GM06990 (cell line): Measurements from ENCODE around the gene SSH2.

Source experiments
- DNase-seq: peaks from one replicate; pipeline ENCODE4 v3.0.0-alpha.2; 2011; ENCODE audit not compliant: insufficient read length; ENCODE audit errors: extremely low read depth
- H3K27me3 ChIP-seq: replicated peaks from 2 replicates; pipeline ENCODE4 v1.6.0; 2011; ENCODE audit warnings: low read length; ENCODE audit not compliant: control insufficient read depth, insufficient read depth
- H3K36me3 ChIP-seq: 2 replicates; pipeline ENCODE4 v1.5.1; 2011; ENCODE audit warnings: low read length; ENCODE audit not compliant: control insufficient read depth, insufficient read depth
- H3K4me3 ChIP-seq: replicated peaks from 2 replicates; pipeline ENCODE4 v1.5.1; 2011; ENCODE audit warnings: low read depth, mild to moderate bottlenecking, control low read depth, low read length
- CTCF ChIP-seq: IDR thresholded peaks from 2 replicates; pipeline ENCODE4 v1.5.1; 2011; ENCODE audit warnings: low read length, control low read depth, mild to moderate bottlenecking, inconsistent platforms; ENCODE audit not compliant: insufficient read depth, poor library complexity, severe bottlenecking

Gene SSH2

GRCh38 chr17:29640981-29641642 lies 288.9 kb downstream of the SSH2 start:
- H3K36me3 ChIP-seq, result peaks cover 6% of the 10 kb centered on the region
- no peaks in the 10 kb centered on the region for H3K27me3 ChIP-seq
- H3K4me3 ChIP-seq, result no peak overlapping the region
- no peak for DNase-seq
- TF ChIP-seq CTCF, result no peak

- no peak for TF ChIP-seq CTCF
- H3K27me3 ChIP-seq, result no peaks in the 10 kb centered on the region
- no peak for DNase-seq
- H3K4me3 ChIP-seq, result no peak overlapping the region
- H3K36me3 ChIP-seq, result peaks cover 7% of the 10 kb centered on the region
Observed at GRCh38 chr17:29640413-29640812, 289.6 kb downstream of the SSH2 start.

GRCh38 chr17:29633886-29634285 lies 296.1 kb downstream of the SSH2 start:
- H3K27me3 ChIP-seq, result no peaks in the 10 kb centered on the region
- H3K4me3 ChIP-seq, result no peak overlapping the region
- DNase-seq, result no peak
- H3K36me3 ChIP-seq, result peaks cover 26% of the 10 kb centered on the region
- no peak for TF ChIP-seq CTCF

GRCh38 chr17:29630630-29631193 lies 299.3 kb downstream of the SSH2 start:
- DNase-seq, result no peak

GRCh38 chr17:29629839-29630238 lies 300.2 kb downstream of the SSH2 start:
- TF ChIP-seq CTCF, result no peak
- Histone ChIP-seq H3K27me3 (no peaks in the 10 kb centered on the region), H3K36me3 (peaks cover 24% of the 10 kb centered on the region), H3K4me3 (no peak overlapping the region)
- no peak for DNase-seq

More at GRCh38 chr17:29630630-29631193, 299.3 kb downstream of the SSH2 start:
- Histone ChIP-seq H3K27me3 (no peaks in the 10 kb centered on the region), H3K36me3 (peaks cover 24% of the 10 kb centered on the region), H3K4me3 (no peak overlapping the region)
- no peak for TF ChIP-seq CTCF
